ENCODE data around the gene TMEM109. TPM values are rescaled to one million over a fixed set of nuclear protein-coding genes. Genes with fewer than 3 reads are reported as not detected.

TMEM109 gene
- total and polyA plus RNA-seq, 2 experiments from 2014 or later: 35.9 to 95.2 TPM

GRCh38 chr11:60924906-60925853 is 11.2 kb downstream of the TMEM109 start:
- Histone ChIP-seq H3K9me3 (ENCODE audit: low read depth) (no peaks in the 10 kb centered on the region), H3K9ac (peak overlapping the region; percentile 60), H3K4me1 (ENCODE audit: insufficient read depth) (peaks cover 9% of the 10 kb centered on the region; the same call in 1 of the 2 replicates), H3K4me2 (ENCODE audit: unreplicated experiment) (peak overlapping the region; percentile 64), H3K4me3 (peak overlapping the region; percentile 72), H3K27me3 (replicated peaks; ENCODE audit: insufficient read depth) (no peaks in the 10 kb centered on the region), H3K27ac (no peak overlapping the region), H3F3A (ENCODE audit: insufficient read depth) (no peaks in the 10 kb centered on the region), H2AFZ (peak overlapping the region; percentile 66), H3K79me2 (ENCODE audit: insufficient read depth) (0 out of 2 replicates have a peak, but pooled peaks cover 2% of the 10 kb centered on the region), H4K20me1 (ENCODE audit: insufficient read depth) (no peaks in the 10 kb centered on the region), H3K36me3 (ENCODE audit: low read depth) (no peaks in the 10 kb centered on the region), H3K9me2 (ENCODE audit: insufficient read depth) (no peaks in the 10 kb centered on the region)
- TF ChIP-seq EZH2phosphoT487 (IDR thresholded peaks at IDR 0.05; ENCODE audit: insufficient read depth, low read depth) (no peak), EZH2 (IDR thresholded peaks at IDR 0.05; ENCODE audit: insufficient read depth, poor library complexity, severe bottlenecking) (no peak)
- DNase-seq: peak; percentile 21
- in situ Hi-C loops (cut with MboI): no loop called here
- WGBS, 2 experiments (ENCODE audit: low coverage in 1 of 2, low lambda C conversion rate in 2 of 2, missing lambda C conversion rate in 2 of 2): 5 to 8% methylated on average over 25 to 35 of the region's 35 CpGs

GRCh38 chr11:60925868-60926267 is 11.9 kb downstream of the TMEM109 start:
- Histone ChIP-seq H2AFZ (no peak overlapping the region), H3K9me3 (ENCODE audit: low read depth) (no peaks in the 10 kb centered on the region), H3K27me3 (replicated peaks; ENCODE audit: insufficient read depth) (no peaks in the 10 kb centered on the region), H3K4me1 (ENCODE audit: insufficient read depth) (peaks cover 9% of the 10 kb centered on the region; the same call in 1 of the 2 replicates), H3K9ac (no peak overlapping the region), H3K36me3 (ENCODE audit: low read depth) (no peaks in the 10 kb centered on the region), H4K20me1 (ENCODE audit: insufficient read depth) (no peaks in the 10 kb centered on the region), H3K4me2 (ENCODE audit: unreplicated experiment) (peak overlapping the region; percentile 64), H3K9me2 (ENCODE audit: insufficient read depth) (no peaks in the 10 kb centered on the region), H3K79me2 (ENCODE audit: insufficient read depth) (no peaks in the 10 kb centered on the region), H3K27ac (no peak overlapping the region), H3F3A (ENCODE audit: insufficient read depth) (no peaks in the 10 kb centered on the region), H3K4me3 (no peak overlapping the region)
- in situ Hi-C loops (cut with MboI): no loop called here
- no peak for TF ChIP-seq EZH2phosphoT487 (IDR thresholded peaks at IDR 0.05; ENCODE audit: insufficient read depth, low read depth)
- TF ChIP-seq EZH2 (IDR thresholded peaks at IDR 0.05; ENCODE audit: insufficient read depth, poor library complexity, severe bottlenecking): no peak
- WGBS, 2 experiments (ENCODE audit: low coverage in 1 of 2, low lambda C conversion rate in 2 of 2, missing lambda C conversion rate in 2 of 2): 38 to 44% methylated on average over 6 of the region's 6 CpGs
- DNase-seq: peak; percentile 85

DNA sequence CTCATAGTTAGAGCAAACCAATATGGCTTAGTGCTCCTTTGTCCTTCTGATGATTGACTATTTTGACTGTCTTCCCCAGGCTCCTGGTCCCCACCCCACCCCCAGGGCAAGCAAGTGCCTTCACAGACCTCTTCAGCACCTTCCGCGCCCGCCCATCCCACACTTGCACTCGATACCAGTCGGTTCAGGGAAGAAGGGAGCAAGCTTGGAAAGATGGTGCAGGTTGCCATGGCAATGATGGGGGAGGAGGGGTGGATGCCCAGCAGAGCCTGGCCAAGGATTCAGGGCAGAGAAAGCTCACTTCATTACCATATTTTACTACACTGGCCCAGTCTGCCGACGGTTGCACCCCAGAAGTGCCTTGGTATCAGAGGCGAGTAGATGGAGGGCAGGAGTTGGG is 12.5 kb downstream of the TMEM109 start:
- Histone ChIP-seq H3K27me3 (replicated peaks; ENCODE audit: insufficient read depth) (no peaks in the 10 kb centered on the region), H3K4me2 (ENCODE audit: unreplicated experiment) (no peak overlapping the region), H3K4me3 (no peak overlapping the region), H3K9me2 (ENCODE audit: insufficient read depth) (no peaks in the 10 kb centered on the region), H3K36me3 (ENCODE audit: low read depth) (no peaks in the 10 kb centered on the region), H2AFZ (no peak overlapping the region), H3F3A (ENCODE audit: insufficient read depth) (no peaks in the 10 kb centered on the region), H3K4me1 (ENCODE audit: insufficient read depth) (peaks cover 9% of the 10 kb centered on the region; the same call in 1 of the 2 replicates), H3K27ac (no peak overlapping the region), H4K20me1 (ENCODE audit: insufficient read depth) (no peaks in the 10 kb centered on the region), H3K9ac (no peak overlapping the region), H3K9me3 (ENCODE audit: low read depth) (no peaks in the 10 kb centered on the region), H3K79me2 (ENCODE audit: insufficient read depth) (no peaks in the 10 kb centered on the region)
- WGBS, 2 experiments (ENCODE audit: low coverage in 1 of 2, low lambda C conversion rate in 2 of 2, missing lambda C conversion rate in 2 of 2): 91 to 94% methylated on average over 8 of the region's 8 CpGs
- DNase-seq: no peak
- in situ Hi-C loops (cut with MboI): no loop called here
- TF ChIP-seq EZH2 (IDR thresholded peaks at IDR 0.05; ENCODE audit: insufficient read depth, poor library complexity, severe bottlenecking) (no peak), EZH2phosphoT487 (IDR thresholded peaks at IDR 0.05; ENCODE audit: insufficient read depth, low read depth) (no peak)

DNA sequence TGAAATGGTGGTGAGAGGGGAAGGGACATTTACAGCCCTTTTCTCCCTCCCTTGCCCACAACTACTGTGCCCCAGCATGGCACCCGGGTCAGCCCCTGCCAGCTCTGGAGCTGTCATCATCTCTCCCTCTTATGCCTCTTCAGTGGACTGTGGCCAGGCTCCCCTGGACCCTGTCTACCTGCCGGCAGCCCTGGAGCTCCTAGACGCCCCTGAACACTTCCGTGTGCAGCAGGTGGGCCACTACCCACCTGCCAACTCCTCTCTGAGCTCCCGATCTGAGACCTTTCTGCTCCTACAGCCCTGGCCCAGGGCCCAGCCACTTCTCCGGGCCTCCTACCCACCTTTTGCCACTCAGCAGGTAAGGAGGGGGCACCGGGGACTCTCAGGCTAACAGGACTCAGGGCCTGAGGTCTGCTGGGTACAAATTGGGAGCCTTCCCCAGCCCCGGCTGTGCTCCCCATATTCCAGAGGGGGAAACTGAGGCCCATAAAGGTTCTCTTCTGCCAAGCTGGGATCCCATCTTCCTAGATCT is 13.2 kb downstream of the TMEM109 start:
- Histone ChIP-seq H4K20me1 (ENCODE audit: insufficient read depth) (no peaks in the 10 kb centered on the region), H3K79me2 (ENCODE audit: insufficient read depth) (no peaks in the 10 kb centered on the region), H3K27ac (no peak overlapping the region), H3K9me2 (ENCODE audit: insufficient read depth) (no peaks in the 10 kb centered on the region), H3K4me3 (no peak overlapping the region), H3K36me3 (ENCODE audit: low read depth) (no peaks in the 10 kb centered on the region), H3K4me1 (ENCODE audit: insufficient read depth) (peaks cover 9% of the 10 kb centered on the region; the same call in 1 of the 2 replicates), H3F3A (ENCODE audit: insufficient read depth) (no peaks in the 10 kb centered on the region), H3K9ac (no peak overlapping the region), H2AFZ (no peak overlapping the region), H3K27me3 (replicated peaks; ENCODE audit: insufficient read depth) (no peaks in the 10 kb centered on the region), H3K9me3 (ENCODE audit: low read depth) (no peaks in the 10 kb centered on the region), H3K4me2 (ENCODE audit: unreplicated experiment) (no peak overlapping the region)
- no peak for DNase-seq
- in situ Hi-C loops (cut with MboI): no loop called here
- 81 to 93% methylated on average over 5 to 8 of the region's 8 CpGs for WGBS, 2 experiments (ENCODE audit: low coverage in 1 of 2, low lambda C conversion rate in 2 of 2, missing lambda C conversion rate in 2 of 2)
- TF ChIP-seq EZH2phosphoT487 (IDR thresholded peaks at IDR 0.05; ENCODE audit: insufficient read depth, low read depth): no peak
- no peak for TF ChIP-seq EZH2 (IDR thresholded peaks at IDR 0.05; ENCODE audit: insufficient read depth, poor library complexity, severe bottlenecking)

Measured in GM23248 (cell line).